ENCODE measurements around the gene CMIP. TPM values are rescaled to one million over a fixed set of nuclear protein-coding genes. Genes with fewer than 3 reads are reported as not detected.
A peak's percentile ranks its signal among the peaks of the same experiment; 100 is the strongest.

Gene CMIP
- total RNA-seq, 1 donor from 2014 or later = 6.6 TPM

GRCh38 chr16:81641395-81642106 lies 196.9 kb downstream of the CMIP start:
- Histone ChIP-seq H3K4me3 (no peak overlapping the region), H3K4me1 (peaks cover 35% of the 10 kb centered on the region), H3K4me2 (no peak overlapping the region), H3F3A (ENCODE audit: low read depth) (peaks cover 5% of the 10 kb centered on the region), H3K79me2 (ENCODE audit: low read depth) (peaks cover 65% of the 10 kb centered on the region), H3K9me3 (ENCODE audit: low read depth) (no peaks in the 10 kb centered on the region), H4K20me1 (ENCODE audit: low read depth) (peaks cover 72% of the 10 kb centered on the region), H3K9ac (no peak overlapping the region), H2AFZ (replicated peaks) (no peak overlapping the region), H3K36me3 (no peaks in the 10 kb centered on the region), H3K27ac (no peak overlapping the region), H3K27me3 (no peaks in the 10 kb centered on the region)
- TF ChIP-seq CTCF (IDR thresholded peaks at IDR 0.05) (no peak), EZH2phosphoT487 (IDR thresholded peaks at IDR 0.05) (no peak), EZH2 (IDR thresholded peaks at IDR 0.05) (no peak)
- H3K4me3 Mint-ChIP-seq = no peak overlapping the region
- peak; percentile 84 for DNase-seq (ENCODE audit: low spot score)
- H3K27me3 Mint-ChIP-seq (ENCODE audit: insufficient read depth, low read depth) = peaks cover 10% of the 10 kb centered on the region
- H3K36me3 Mint-ChIP-seq = peaks cover 3% of the 10 kb centered on the region
- H3K27ac Mint-ChIP-seq = peak overlapping the region; percentile 96
- H3K4me1 Mint-ChIP-seq = peaks cover 81% of the 10 kb centered on the region
- H3K9me3 Mint-ChIP-seq = no peaks in the 10 kb centered on the region

- Histone ChIP-seq H3K36me3 (no peaks in the 10 kb centered on the region), H3K27me3 (no peaks in the 10 kb centered on the region), H3K4me2 (no peak overlapping the region), H3K4me3 (no peak overlapping the region), H3K9me3 (ENCODE audit: low read depth) (no peaks in the 10 kb centered on the region), H3F3A (ENCODE audit: low read depth) (peaks cover 5% of the 10 kb centered on the region), H3K27ac (no peak overlapping the region), H3K79me2 (ENCODE audit: low read depth) (peaks cover 62% of the 10 kb centered on the region), H3K4me1 (peaks cover 33% of the 10 kb centered on the region), H4K20me1 (ENCODE audit: low read depth) (peaks cover 67% of the 10 kb centered on the region), H3K9ac (no peak overlapping the region), H2AFZ (replicated peaks) (no peak overlapping the region)
- TF ChIP-seq EZH2 (IDR thresholded peaks at IDR 0.05) (no peak), CTCF (IDR thresholded peaks at IDR 0.05) (no peak), EZH2phosphoT487 (IDR thresholded peaks at IDR 0.05) (no peak)
- H3K4me1 Mint-ChIP-seq = peaks cover 82% of the 10 kb centered on the region
- H3K4me3 Mint-ChIP-seq = no peak overlapping the region
- H3K27me3 Mint-ChIP-seq (ENCODE audit: insufficient read depth, low read depth) = peaks cover 10% of the 10 kb centered on the region
- H3K36me3 Mint-ChIP-seq = peaks cover 6% of the 10 kb centered on the region
- no peak overlapping the region for H3K27ac Mint-ChIP-seq
- H3K9me3 Mint-ChIP-seq = no peaks in the 10 kb centered on the region
- DNase-seq (ENCODE audit: low spot score) = no peak
Observed at GRCh38 chr16:81642107-81642436, 197.5 kb downstream of the CMIP start.

GRCh38 chr16:81642943-81643342 lies 198.3 kb downstream of the CMIP start:
- peaks cover 60% of the 10 kb centered on the region for H4K20me1 ChIP-seq (ENCODE audit: low read depth)
- H3K27ac Mint-ChIP-seq = peak overlapping the region; percentile 74

More at GRCh38 chr16:81642943-81643342, 198.3 kb downstream of the CMIP start:
- Mint-ChIP-seq H3K4me3 (no peak overlapping the region), H3K36me3 (peaks cover 7% of the 10 kb centered on the region), H3K27me3 (ENCODE audit: insufficient read depth, low read depth) (peaks cover 10% of the 10 kb centered on the region), H3K4me1 (peaks cover 79% of the 10 kb centered on the region), H3K9me3 (no peaks in the 10 kb centered on the region)
- H3K9me3 ChIP-seq (ENCODE audit: low read depth) = no peaks in the 10 kb centered on the region
- H3K4me1 ChIP-seq = peaks cover 32% of the 10 kb centered on the region
- H3K4me3 ChIP-seq = no peak overlapping the region
- no peak overlapping the region for H3K9ac ChIP-seq
- no peak overlapping the region for H3K27ac ChIP-seq
- no peaks in the 10 kb centered on the region for H3K36me3 ChIP-seq
- TF ChIP-seq EZH2phosphoT487 (IDR thresholded peaks at IDR 0.05) (no peak), EZH2 (IDR thresholded peaks at IDR 0.05) (no peak), CTCF (IDR thresholded peaks at IDR 0.05) (no peak)
- no peak overlapping the region for H2AFZ ChIP-seq (replicated peaks)
- H3F3A ChIP-seq (ENCODE audit: low read depth) = peaks cover 5% of the 10 kb centered on the region
- H3K79me2 ChIP-seq (ENCODE audit: low read depth) = peaks cover 60% of the 10 kb centered on the region
- DNase-seq (ENCODE audit: low spot score) = no peak
- H3K4me2 ChIP-seq = no peak overlapping the region
- no peaks in the 10 kb centered on the region for H3K27me3 ChIP-seq

Data from neural progenitor cell (in vitro differentiated cells).